CD8-positive, alpha-beta memory T cell (primary cell): ENCODE data around the gene USF2. TPM values are rescaled to one million over a fixed set of nuclear protein-coding genes. Genes with fewer than 3 reads are reported as not detected.
A peak's percentile ranks its signal among the peaks of the same experiment; 100 is the strongest.

Source experiments
- CTCF ChIA-PET: fragments of 350-600 bp; sonication (Branson Sonifier 250); formaldehyde crosslinking; loops from one replicate; lab custom pipeline; 2021; ENCODE audit warnings: antibody characterized with exemption; lab: Charles Lee
- POLR2A ChIA-PET: fragments of 350-600 bp; sonication (Branson Sonifier 250); formaldehyde crosslinking; loops from one replicate; lab custom pipeline; 2021; ENCODE audit warnings: antibody characterized with exemption; lab: Charles Lee
- DNase-seq, 5 donors: peaks; one replicate each; pipeline versions ENCODE4 v3.0.0 to v3.0.0-alpha.2; 2020 to 2022; ENCODE audit warnings: mixed read lengths in 1 of 5
- H3K27ac ChIP-seq: one replicate; pipeline ENCODE4 v1.7.0; 2013; ENCODE audit warnings: low read depth, mild to moderate bottlenecking, low read length, moderate library complexity
- H3K27me3 ChIP-seq: 2 replicates; pipeline ENCODE4 v1.7.0; 2013; ENCODE audit warnings: low read length, mild to moderate bottlenecking; ENCODE audit not compliant: insufficient read depth, poor library complexity, severe bottlenecking
- H3K36me3 ChIP-seq: 2 replicates; pipeline ENCODE4 v1.7.0; 2013; ENCODE audit warnings: mild to moderate bottlenecking, low read length, moderate library complexity; ENCODE audit not compliant: insufficient read depth
- H3K4me1 ChIP-seq: 2 replicates; pipeline ENCODE4 v1.7.0; 2013; ENCODE audit warnings: mild to moderate bottlenecking, low read length, moderate library complexity; ENCODE audit not compliant: insufficient read depth
- H3K4me3 ChIP-seq: 2 replicates; pipeline ENCODE4 v1.7.0; 2013; ENCODE audit warnings: mild to moderate bottlenecking, low read length
- H3K9me3 ChIP-seq: 2 replicates; pipeline ENCODE4 v1.7.0; 2013; ENCODE audit warnings: mild to moderate bottlenecking, low read length
- H3K27ac Mint-ChIP-seq, 8 donors: one replicate each; pipeline ENCODE4 v1.8.0; 2020 to 2021; ENCODE audit warnings: mixed read lengths in 8 of 8, mild to moderate bottlenecking in 6 of 8, inconsistent platforms in 3 of 8, moderate library complexity in 3 of 8
- H3K27me3 Mint-ChIP-seq, 2 donors: one replicate each; pipeline ENCODE4 v1.8.0; 2020 to 2021; ENCODE audit warnings: mixed read lengths in 2 of 2, mild to moderate bottlenecking in 1 of 2, moderate library complexity in 1 of 2
- H3K36me3 Mint-ChIP-seq, 3 donors: one replicate each; pipeline ENCODE4 v1.8.0; 2020 to 2021; ENCODE audit warnings: mixed read lengths in 3 of 3, inconsistent platforms in 1 of 3, mild to moderate bottlenecking in 1 of 3
- H3K4me1 Mint-ChIP-seq, 3 donors: one replicate each; pipeline ENCODE4 v1.8.0; 2020 to 2021; ENCODE audit warnings: mixed read lengths in 3 of 3, inconsistent platforms in 1 of 3, mild to moderate bottlenecking in 1 of 3
- H3K4me3 Mint-ChIP-seq, 7 donors: one replicate each; pipeline ENCODE4 v1.8.0; 2020 to 2021; ENCODE audit warnings: mixed read lengths in 7 of 7, mild to moderate bottlenecking in 6 of 7, moderate library complexity in 4 of 7, inconsistent platforms in 2 of 7
- H3K9me3 Mint-ChIP-seq, 5 donors: one replicate each; pipeline ENCODE4 v1.8.0; 2020 to 2022; ENCODE audit warnings: mixed read lengths in 5 of 5, mild to moderate bottlenecking in 3 of 5, moderate library complexity in 2 of 5, inconsistent platforms in 1 of 5
- polyA plus RNA-seq: library from polyadenylated mRNA; unstranded; fragments of 300-500 nt; fragmentation: Illumina TruSeq; gene quantifications from one replicate; pipeline ENCODE4 v1.2.3, GENCODE V29; 2021
- total RNA-seq, 2 experiments: library from RNA; stranded (reverse); gene quantifications; one replicate each; pipeline ENCODE4 v1.2.3, GENCODE V29; 2021

USF2 gene
- total and polyA plus RNA-seq, 3 experiments from 2014 or later: 9.2 to 132 (median 125) TPM

- peaks cover 25 to 40% (median 29%) of the 10 kb centered on the region in 3 donors for H3K4me1 Mint-ChIP-seq
- POLR2A ChIA-PET: no interaction called here
- peak in 1 of 5 donors; percentile 32 for DNase-seq
- no peak overlapping the region for H3K4me3 Mint-ChIP-seq
- no peaks in the 10 kb centered on the region for H3K9me3 Mint-ChIP-seq
- H3K36me3 Mint-ChIP-seq: peaks cover 0 to 53% (median 0%) of the 10 kb centered on the region in 3 donors
- H3K27ac Mint-ChIP-seq: peak overlapping the region in 1 of 8 donors; percentile 12
- CTCF ChIA-PET: no interaction called here
- no peaks in the 10 kb centered on the region for H3K27me3 Mint-ChIP-seq
- no peak overlapping the region for H3K4me3 ChIP-seq
- no peaks in the 10 kb centered on the region for H3K36me3 ChIP-seq
- H3K27me3 ChIP-seq: no peaks in the 10 kb centered on the region
- peaks cover 24% of the 10 kb centered on the region for H3K4me1 ChIP-seq
- H3K27ac ChIP-seq: no peak overlapping the region
- H3K9me3 ChIP-seq: no peaks in the 10 kb centered on the region
These were observed 6.5 kb upstream of the USF2 start for GRCh38 chr19:35262101-35262761.

DNA sequence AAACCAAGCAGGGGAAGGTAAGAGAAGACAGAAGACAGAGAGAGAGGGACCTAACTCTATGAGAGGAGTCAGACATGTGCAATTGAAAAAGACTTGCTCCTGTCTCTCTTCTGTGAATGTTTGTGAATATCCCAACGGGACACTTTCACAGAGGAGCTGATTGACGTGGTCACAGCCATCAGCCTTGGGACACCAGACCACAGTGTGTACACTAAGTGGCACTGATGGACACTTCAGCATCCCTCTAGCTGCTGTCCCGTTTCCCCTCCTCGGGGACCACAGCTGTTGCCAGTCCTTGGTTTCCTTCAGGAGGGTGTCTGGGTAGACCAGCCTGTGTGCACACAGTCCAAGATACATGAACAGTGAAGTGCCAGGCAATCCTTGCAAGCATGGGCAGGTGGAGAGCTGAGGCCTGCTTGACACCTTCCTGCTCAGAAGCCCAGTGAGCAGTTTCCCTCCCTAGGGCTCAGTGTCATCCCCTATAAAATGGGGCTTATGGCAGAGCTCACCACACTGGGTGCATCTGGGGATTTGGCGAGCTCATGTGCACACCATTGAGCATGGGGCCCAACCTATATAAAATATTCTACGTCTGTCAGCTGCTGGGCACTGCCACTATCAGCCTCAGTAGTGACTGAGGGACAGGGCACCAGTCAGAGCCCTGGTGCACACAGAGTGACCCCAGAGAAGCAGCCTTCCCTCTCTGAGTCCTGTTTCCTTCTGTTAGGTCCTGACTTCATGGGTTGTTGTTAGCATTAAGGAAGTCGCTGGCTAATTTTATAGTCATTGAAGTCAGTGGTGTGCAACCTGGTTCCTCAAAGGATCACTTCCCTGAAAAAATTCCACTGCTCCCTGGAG, 4.3 kb upstream of the USF2 start:
- DNase-seq: peak in 1 of 5 donors; percentile 30
- Mint-ChIP-seq H3K4me3 (peak overlapping the region in 1 of 7 donors; percentile 78), H3K9me3 (no peaks in the 10 kb centered on the region), H3K27ac (peak overlapping the region in 6 of 8 donors; percentile 54 to 94 (median 72)), H3K27me3 (peaks cover 0 to 2% of the 10 kb centered on the region in 2 donors), H3K36me3 (peaks cover 0 to 45% (median 2%) of the 10 kb centered on the region in 3 donors), H3K4me1 (peaks cover 24 to 38% (median 27%) of the 10 kb centered on the region in 3 donors)
- ChIA-PET CTCF (no interaction called here), POLR2A (interaction anchor here (0.6 to 1.0 kb wide), 3 partner anchors 17 to 359 kb away, joined by 3 to 5 read pairs (median 3); partner anchors contain the start of gene FAM187B)
- Histone ChIP-seq H3K27me3 (no peaks in the 10 kb centered on the region), H3K4me3 (no peak overlapping the region), H3K27ac (no peak overlapping the region), H3K4me1 (peaks cover 16% of the 10 kb centered on the region), H3K36me3 (no peaks in the 10 kb centered on the region), H3K9me3 (no peaks in the 10 kb centered on the region)

DNA sequence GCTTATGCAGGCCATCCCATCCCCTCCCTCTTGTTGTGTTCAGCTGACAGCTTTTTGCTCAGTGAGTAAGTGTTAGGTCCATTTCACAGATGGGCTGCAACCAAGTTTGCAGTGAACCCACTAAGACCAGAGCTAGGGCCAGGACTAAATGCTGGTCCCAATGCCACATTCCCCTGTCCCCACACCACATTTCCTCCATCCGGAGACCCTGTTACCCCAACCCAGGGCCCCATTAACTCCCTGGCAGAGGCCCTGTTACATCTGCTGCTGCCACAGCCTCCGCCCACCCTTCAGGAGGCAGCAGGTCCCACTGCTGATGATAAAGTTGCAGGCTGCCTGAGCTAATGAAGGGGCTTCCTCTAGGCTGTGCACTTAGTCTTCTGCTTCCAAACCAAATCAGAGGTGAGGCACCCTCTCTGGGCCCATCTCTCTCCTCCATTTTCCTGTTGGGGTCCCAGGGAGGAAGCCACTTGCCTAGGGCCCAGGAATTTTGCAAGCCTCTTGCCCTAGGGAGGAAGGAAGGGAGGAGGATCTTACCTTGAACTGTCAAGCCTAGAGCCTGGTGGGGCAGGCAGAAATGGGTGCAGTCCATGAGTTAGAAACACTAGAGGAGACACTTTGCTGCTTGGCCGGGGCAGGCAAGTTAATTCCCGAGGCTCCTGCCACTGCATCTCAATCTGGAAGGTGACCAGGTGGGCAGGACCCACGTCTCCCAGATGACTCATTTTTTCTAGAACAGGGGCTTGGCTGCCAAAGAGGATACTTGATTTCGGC, 3.4 kb upstream of the USF2 start:
- Histone ChIP-seq H3K27me3 (no peaks in the 10 kb centered on the region), H3K4me3 (no peak overlapping the region), H3K36me3 (peaks cover 4% of the 10 kb centered on the region), H3K4me1 (peaks cover 22% of the 10 kb centered on the region), H3K27ac (no peak overlapping the region), H3K9me3 (no peaks in the 10 kb centered on the region)
- Mint-ChIP-seq H3K27me3 (peaks cover 0 to 2% of the 10 kb centered on the region in 2 donors), H3K36me3 (peaks cover 0 to 46% (median 2%) of the 10 kb centered on the region in 3 donors), H3K4me3 (peak overlapping the region; percentile 25 to 95 (median 78)), H3K27ac (peak overlapping the region; percentile 16 to 94 (median 86)), H3K9me3 (no peaks in the 10 kb centered on the region), H3K4me1 (peaks cover 23 to 42% (median 24%) of the 10 kb centered on the region in 3 donors)
- CTCF ChIA-PET: interaction anchor here (1.3 kb wide), 1 partner anchor 10 kb away, joined by 3 read pairs; no protein-coding TSS in a partner anchor
- peak in 1 of 5 donors; percentile 41 for DNase-seq
- POLR2A ChIA-PET: interaction anchor here (1.0 kb wide), 1 partner anchor 16 kb away, joined by 5 read pairs; no protein-coding TSS in a partner anchor

GRCh38 chr19:35265900-35266519, 2.8 kb upstream of the USF2 start:
- no peaks in the 10 kb centered on the region for H3K9me3 Mint-ChIP-seq
- Histone ChIP-seq H3K36me3 (peaks cover 11% of the 10 kb centered on the region), H3K4me3 (no peak overlapping the region), H3K27ac (no peak overlapping the region), H3K4me1 (peaks cover 23% of the 10 kb centered on the region), H3K9me3 (no peaks in the 10 kb centered on the region), H3K27me3 (no peaks in the 10 kb centered on the region)
- H3K27me3 Mint-ChIP-seq: peaks cover 0 to 3% of the 10 kb centered on the region in 2 donors
- peaks cover 26 to 44% (median 28%) of the 10 kb centered on the region in 3 donors for H3K4me1 Mint-ChIP-seq
- H3K4me3 Mint-ChIP-seq: peak overlapping the region; percentile 56 to 95 (median 78)
- peak overlapping the region; percentile 64 to 94 (median 91) for H3K27ac Mint-ChIP-seq
- peak in 1 of 5 donors; percentile 44 for DNase-seq
- ChIA-PET CTCF (interaction anchor here (0.9 to 1.3 kb wide), 2 partner anchors 11 to 15 kb away, joined by 3 to 4 read pairs; no protein-coding TSS in a partner anchor), POLR2A (no interaction called here)
- H3K36me3 Mint-ChIP-seq: peaks cover 5 to 48% (median 6%) of the 10 kb centered on the region in 3 donors

- peaks cover 23% of the 10 kb centered on the region for H3K4me1 ChIP-seq
- H3K4me3 ChIP-seq: peak overlapping the region; percentile 80
- peaks cover 27 to 43% (median 31%) of the 10 kb centered on the region in 3 donors for H3K4me1 Mint-ChIP-seq
- CTCF ChIA-PET: interaction anchor here (0.9 to 1.3 kb wide), 2 partner anchors 11 to 16 kb away, joined by 3 to 4 read pairs; no protein-coding TSS in a partner anchor
- no peaks in the 10 kb centered on the region for H3K9me3 ChIP-seq
- no peaks in the 10 kb centered on the region for H3K9me3 Mint-ChIP-seq
- H3K27ac Mint-ChIP-seq: peak overlapping the region; percentile 81 to 98 (median 95)
- DNase-seq: peak in 1 of 5 donors; percentile 53
- H3K27me3 ChIP-seq: no peaks in the 10 kb centered on the region
- H3K27ac ChIP-seq: peak overlapping the region; percentile 84
- POLR2A ChIA-PET: interaction anchor here (3.1 kb wide), 1 partner anchor 56 kb away, joined by 22 read pairs; no protein-coding TSS in a partner anchor
- peak overlapping the region; percentile 91 to 96 (median 94) for H3K4me3 Mint-ChIP-seq
- H3K36me3 ChIP-seq: peaks cover 18% of the 10 kb centered on the region
- peaks cover 6 to 52% (median 7%) of the 10 kb centered on the region in 3 donors for H3K36me3 Mint-ChIP-seq
- H3K27me3 Mint-ChIP-seq: peaks cover 0 to 3% of the 10 kb centered on the region in 2 donors
These were observed 2.0 kb upstream of the USF2 start for GRCh38 chr19:35266520-35267352.

- H3K4me3 Mint-ChIP-seq: peak overlapping the region; percentile 91 to 96 (median 94)
- CTCF ChIA-PET: no interaction called here
- no peaks in the 10 kb centered on the region for H3K9me3 Mint-ChIP-seq
- H3K27ac Mint-ChIP-seq: peak overlapping the region; percentile 90 to 98 (median 96)
- H3K4me1 Mint-ChIP-seq: peaks cover 33 to 49% (median 37%) of the 10 kb centered on the region in 3 donors
- Histone ChIP-seq H3K4me1 (peaks cover 23% of the 10 kb centered on the region), H3K4me3 (peak overlapping the region; percentile 80), H3K27ac (peak overlapping the region; percentile 84), H3K27me3 (no peaks in the 10 kb centered on the region), H3K9me3 (no peaks in the 10 kb centered on the region), H3K36me3 (peaks cover 23% of the 10 kb centered on the region)
- peak in 3 of 5 donors; percentile 20 to 65 (median 29) for DNase-seq
- peaks cover 0 to 3% of the 10 kb centered on the region in 2 donors for H3K27me3 Mint-ChIP-seq
- peaks cover 6 to 58% (median 10%) of the 10 kb centered on the region in 3 donors for H3K36me3 Mint-ChIP-seq
- POLR2A ChIA-PET: interaction anchor here (0.9 to 3.1 kb wide), 7 partner anchors 17 to 377 kb away, joined by 3 to 22 read pairs (median 4); no protein-coding TSS in a partner anchor
These were observed 1.4 kb upstream of the USF2 start for GRCh38 chr19:35267353-35267817.
